ENCODE measurements around the gene OGDH. TPM values are rescaled to one million over a fixed set of nuclear protein-coding genes. Genes with fewer than 3 reads are reported as not detected.

OGDH gene
- total RNA-seq, 3 donors from 2014 or later, result 45.7 to 67.5 (median 46.2) TPM

GRCh38 chr7:44685723-44686122 is 79.3 kb downstream of the OGDH start:
- TF ChIP-seq POLR2AphosphoS5 (IDR thresholded peaks at IDR 0.05) (no peak), CTCF (IDR thresholded peaks at IDR 0.05) (no peak), POLR2A (IDR thresholded peaks at IDR 0.05) (no peak)
- peak overlapping the region in 1 of 2 donors; percentile 12 for H3K27ac ChIP-seq
- H3K4me3 ChIP-seq, result no peak overlapping the region
- no peaks in the 10 kb centered on the region for H3K36me3 ChIP-seq
- no peak for DNase-seq (ENCODE audit: low spot score in 2 of 2)
- H3K4me1 ChIP-seq, result no peaks in the 10 kb centered on the region
- no peaks in the 10 kb centered on the region for H3K9me3 ChIP-seq
- H3K27me3 ChIP-seq, result no peaks in the 10 kb centered on the region
- intact Hi-C loops (cut with DNase I; ENCODE audit: low total_unique reads), result no loop called here

DNA sequence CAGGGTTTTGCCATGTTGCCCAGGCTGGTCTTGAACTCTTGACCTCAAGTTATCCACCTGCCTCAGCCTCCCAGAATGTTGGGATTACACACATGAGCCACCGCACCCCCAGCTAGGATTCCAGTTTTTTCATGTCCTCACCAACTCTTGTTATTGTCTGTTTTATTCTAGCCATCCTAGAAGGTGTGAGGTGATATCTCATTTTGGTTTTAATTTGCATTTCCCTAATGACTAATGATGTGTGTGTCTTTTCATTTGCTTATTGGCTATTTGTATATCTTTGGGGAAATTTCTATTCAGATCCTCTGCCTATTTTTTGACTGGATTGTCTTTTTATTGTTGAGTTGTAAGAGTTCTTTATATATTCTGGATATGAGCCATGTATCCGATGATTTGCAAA is 83.0 kb downstream of the OGDH start:
- Histone ChIP-seq H3K9me3 (no peaks in the 10 kb centered on the region), H3K27me3 (no peaks in the 10 kb centered on the region), H3K4me3 (no peak overlapping the region), H3K4me1 (no peaks in the 10 kb centered on the region), H3K27ac (no peak overlapping the region), H3K36me3 (no peaks in the 10 kb centered on the region)
- TF ChIP-seq POLR2A (IDR thresholded peaks at IDR 0.05) (no peak), POLR2AphosphoS5 (IDR thresholded peaks at IDR 0.05) (no peak), CTCF (IDR thresholded peaks at IDR 0.05) (no peak)
- DNase-seq (ENCODE audit: low spot score in 2 of 2), result no peak
- intact Hi-C loops (cut with DNase I; ENCODE audit: low total_unique reads), result no loop called here

GRCh38 chr7:44693641-44694313 is 87.3 kb downstream of the OGDH start:
- TF ChIP-seq POLR2AphosphoS5 (IDR thresholded peaks at IDR 0.05), result no peak
- no peak for TF ChIP-seq CTCF (IDR thresholded peaks at IDR 0.05)
- Histone ChIP-seq H3K4me3 (no peak overlapping the region), H3K9me3 (no peaks in the 10 kb centered on the region), H3K36me3 (peaks cover 7% of the 10 kb centered on the region), H3K4me1 (no peaks in the 10 kb centered on the region), H3K27ac (no peak overlapping the region), H3K27me3 (no peaks in the 10 kb centered on the region)
- DNase-seq (ENCODE audit: low spot score in 2 of 2), result no peak
- intact Hi-C loops (cut with DNase I; ENCODE audit: low total_unique reads), result no loop called here

GRCh38 chr7:44694326-44694725 is 87.9 kb downstream of the OGDH start:
- intact Hi-C loops (cut with DNase I; ENCODE audit: low total_unique reads), result no loop called here
- peaks cover 7% of the 10 kb centered on the region for H3K36me3 ChIP-seq
- H3K4me1 ChIP-seq, result no peaks in the 10 kb centered on the region
- DNase-seq (ENCODE audit: low spot score in 2 of 2), result no peak
- H3K4me3 ChIP-seq, result no peak overlapping the region
- H3K27ac ChIP-seq, result no peak overlapping the region
- TF ChIP-seq POLR2A (IDR thresholded peaks at IDR 0.05) (no peak), POLR2AphosphoS5 (IDR thresholded peaks at IDR 0.05) (no peak), CTCF (IDR thresholded peaks at IDR 0.05) (no peak)
- H3K9me3 ChIP-seq, result no peaks in the 10 kb centered on the region
- no peaks in the 10 kb centered on the region for H3K27me3 ChIP-seq

DNA sequence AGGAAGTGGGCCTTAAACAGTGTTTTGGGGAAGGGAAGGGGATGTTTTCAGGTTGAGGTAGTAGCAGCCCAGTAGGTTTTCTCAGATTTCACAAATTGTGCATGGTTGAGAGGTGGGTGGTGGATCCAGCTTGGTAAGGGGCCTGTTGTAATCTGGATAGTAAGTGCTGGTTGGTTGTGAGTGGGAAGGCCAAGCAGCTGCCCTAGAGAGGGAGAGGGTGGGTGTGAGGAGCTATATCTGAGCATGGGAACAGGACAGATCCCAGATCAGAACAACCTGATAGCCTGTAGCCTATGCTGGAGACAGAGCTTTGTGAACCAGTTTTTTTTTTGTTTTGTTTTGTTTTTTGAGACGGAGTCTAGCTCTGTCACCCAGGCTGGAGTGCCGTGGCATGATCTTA is 88.3 kb downstream of the OGDH start:
- Histone ChIP-seq H3K27me3 (no peaks in the 10 kb centered on the region), H3K4me1 (no peaks in the 10 kb centered on the region), H3K4me3 (no peak overlapping the region), H3K27ac (no peak overlapping the region), H3K9me3 (no peaks in the 10 kb centered on the region), H3K36me3 (peaks cover 7% of the 10 kb centered on the region)
- intact Hi-C loops (cut with DNase I; ENCODE audit: low total_unique reads), result no loop called here
- TF ChIP-seq CTCF (IDR thresholded peaks at IDR 0.05), result no peak
- TF ChIP-seq POLR2A (IDR thresholded peaks at IDR 0.05), result no peak
- no peak for TF ChIP-seq POLR2AphosphoS5 (IDR thresholded peaks at IDR 0.05)
- DNase-seq (ENCODE audit: low spot score in 2 of 2), result no peak

All from breast epithelium (tissue), 4 donors.